GM12878 (cell line): ENCODE data around the gene PDCD1LG2. TPM values are rescaled to one million over a fixed set of nuclear protein-coding genes. Genes with fewer than 3 reads are reported as not detected.

ENCODE experiments used
- CBFB ChIP-seq: IDR thresholded peaks from 2 replicates; pipeline ENCODE4 v1.6.1; 2016; ENCODE audit warnings: antibody characterized with exemption, low read depth
- CTCF ChIP-seq, 3 experiments: IDR thresholded peaks in 2 of 3; conservative IDR thresholded peaks in 1 of 3; 2 replicates each; pipeline ENCODE4 v1.5.1; 2011; ENCODE audit warnings: low read depth in 3 of 3, low read length in 3 of 3, mild to moderate bottlenecking in 3 of 3, control low read depth in 2 of 3, moderate library complexity in 2 of 3, inconsistent platforms in 1 of 3, mixed read lengths in 1 of 3; ENCODE audit not compliant: control insufficient read depth in 2 of 3, insufficient read depth in 1 of 3; ENCODE audit errors: extremely low read depth in 1 of 3
- E2F4 ChIP-seq: IDR thresholded peaks from 2 replicates; pipeline ENCODE4 v1.6.1; 2012; ENCODE audit warnings: low read depth, low read length, improper control_type of control experiment
- FOXK2 ChIP-seq: fragments of 450-650 bp; IDR thresholded peaks from 2 replicates; pipeline ENCODE4 v1.6.1; 2017; ENCODE audit warnings: mild to moderate bottlenecking, moderate library complexity
- JUND ChIP-seq: IDR thresholded peaks from 2 replicates; pipeline ENCODE4 v1.6.1; 2012; ENCODE audit warnings: low read depth, mild to moderate bottlenecking, low read length, improper control_type of control experiment, moderate library complexity
- KAT2A ChIP-seq: conservative IDR thresholded peaks from 2 replicates; pipeline ENCODE4 v1.6.1; 2011; ENCODE audit warnings: low read depth, low read length; ENCODE audit not compliant: control insufficient read depth
- KDM1A ChIP-seq: fragments of 200-600 bp; sonication (generic); IDR thresholded peaks from 2 replicates; pipeline ENCODE4 v1.6.1; 2016; ENCODE audit warnings: borderline replicate concordance
- KLF5 ChIP-seq: fragments of 450-650 bp; IDR thresholded peaks from 2 replicates; pipeline ENCODE4 v1.6.1; 2014; ENCODE audit warnings: mild to moderate bottlenecking; ENCODE audit not compliant: partially characterized antibody
- PML ChIP-seq: IDR thresholded peaks from 2 replicates; pipeline ENCODE4 v1.6.1; 2012; ENCODE audit warnings: low read length, inconsistent platforms
- RAD21 ChIP-seq: IDR thresholded peaks from 2 replicates; pipeline ENCODE4 v1.6.1; 2011; ENCODE audit warnings: mild to moderate bottlenecking, low read depth, low read length, moderate library complexity; ENCODE audit not compliant: insufficient read depth
- RBBP5 ChIP-seq: fragments of 200-600 bp; sonication (generic); conservative IDR thresholded peaks from 2 replicates; pipeline ENCODE4 v1.6.1; 2016
- RELA ChIP-seq: fragments of 450-650 bp; IDR thresholded peaks from 2 replicates; pipeline ENCODE4 v1.8.0; 2014; ENCODE audit warnings: borderline replicate concordance; ENCODE audit not compliant: partially characterized antibody
- REST ChIP-seq: IDR thresholded peaks from 2 replicates; pipeline ENCODE4 v1.6.1; 2012; ENCODE audit warnings: mild to moderate bottlenecking, low read depth, low read length
- SIX5 ChIP-seq: IDR thresholded peaks from 2 replicates; pipeline ENCODE4 v1.6.1; 2011; ENCODE audit warnings: mild to moderate bottlenecking, low read depth, low read length, moderate library complexity; ENCODE audit not compliant: severe bottlenecking
- SKIL ChIP-seq: fragments of 450-650 bp; IDR thresholded peaks from 2 replicates; pipeline ENCODE4 v1.6.1; 2017; ENCODE audit warnings: mild to moderate bottlenecking, low read depth, inconsistent platforms; ENCODE audit not compliant: poor library complexity, severe bottlenecking
- SMAD1 ChIP-seq: fragments of 450-650 bp; IDR thresholded peaks from 2 replicates; pipeline ENCODE4 v1.6.1; 2018; ENCODE audit warnings: mild to moderate bottlenecking, low read depth; ENCODE audit not compliant: partially characterized antibody
- SPI1 ChIP-seq: IDR thresholded peaks from 2 replicates; pipeline ENCODE4 v1.6.1; 2011; ENCODE audit warnings: low read depth, mild to moderate bottlenecking, low read length, moderate library complexity, borderline replicate concordance; ENCODE audit not compliant: insufficient read depth
- ZNF217 ChIP-seq: fragments of 450-650 bp; IDR thresholded peaks from 2 replicates; pipeline ENCODE4 v1.6.1; 2017; ENCODE audit warnings: antibody characterized with exemption, mild to moderate bottlenecking
- ZNF274 ChIP-seq: IDR thresholded peaks from one replicate; pipeline ENCODE4 v1.8.0; 2011; ENCODE audit not compliant: insufficient read length, insufficient read depth
- ZNF622 ChIP-seq: fragments of 450-650 bp; IDR thresholded peaks from 2 replicates; pipeline ENCODE4 v1.6.1; 2017; ENCODE audit warnings: mild to moderate bottlenecking, inconsistent platforms
- polyA plus RNA-seq, 11 experiments: library from polyadenylated mRNA; depleted of rRNA in 4 of 11; unstranded in 6 of 11; stranded (reverse) in 5 of 11; fragments of >200 nt; fragmentation: Nextera tagmentation in 4 of 11; fragmentation: Illumina TruSeq in 1 of 11; extraction: Ambion mirVana in 4 of 11; extraction: Trizol in 1 of 11; gene quantifications; 1 replicate in 1 of 11; 2 replicates in 10 of 11; pipeline versions ENCODE4 v1.2.1 to v1.2.3, GENCODE V29; 2011 to 2016; ENCODE audit warnings: inconsistent platforms in 2 of 11, missing spikeins in 2 of 11, low read depth in 1 of 11
- total RNA-seq, 4 experiments: library from RNA; depleted of rRNA in 3 of 4; stranded (reverse); fragments of >200 nt in 3 of 4; fragmentation: Illumina TruSeq in 1 of 4; extraction: Trizol in 1 of 4; gene quantifications; 2 replicates each; pipeline versions ENCODE4 v1.2.1 to v1.2.3, GENCODE V29; 2013 to 2021
- TF ChIP-seq, protein P1 (sequence below): fragments of 450-650 bp; IDR thresholded peaks from 2 replicates; pipeline ENCODE4 v1.6.1; 2014; ENCODE audit warnings: mild to moderate bottlenecking

The PDCD1LG2 gene
- total and polyA plus RNA-seq, 10 of the 15 experiments (the other 5 are each of a cell fraction or from before 2014, with no cell fraction given): 1.5 to 37.3 (median 3.0) TPM

DNA sequence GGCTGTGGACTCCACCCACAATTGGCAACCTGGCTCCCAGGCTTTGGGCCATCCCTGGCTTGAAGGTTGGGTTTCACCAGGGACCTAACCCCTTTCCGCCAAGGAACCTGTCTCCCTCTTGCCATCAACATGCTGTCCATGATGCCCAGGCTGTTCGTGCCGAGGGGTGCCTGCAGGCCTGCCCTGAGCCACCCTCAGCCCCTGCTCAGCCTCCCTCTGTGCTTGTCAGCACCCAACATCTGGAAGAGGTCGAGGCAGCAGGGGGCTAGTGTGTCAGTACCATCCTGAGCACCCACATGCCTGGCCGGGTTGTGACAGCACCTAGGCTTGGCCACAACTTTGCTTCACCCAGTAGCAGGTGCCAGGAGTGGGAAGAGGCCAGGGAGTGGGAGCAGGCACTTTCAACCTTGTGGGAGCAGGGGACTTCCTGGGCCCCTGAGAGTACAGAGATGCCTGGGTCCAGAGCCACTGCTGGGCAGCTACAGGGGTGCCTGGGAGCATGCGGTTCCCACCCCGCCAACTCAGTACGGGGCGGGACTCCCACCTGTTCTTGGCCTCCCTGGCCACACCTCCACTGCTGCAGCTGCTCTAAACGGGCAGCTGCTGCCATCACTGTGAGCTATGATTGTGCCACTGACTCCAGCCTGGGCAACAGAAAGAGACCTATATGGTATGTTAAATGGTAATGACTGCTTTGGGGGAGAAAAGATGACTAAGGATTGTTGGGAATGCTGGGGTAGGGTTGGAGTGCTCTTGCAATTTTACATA lies 6.3 kb downstream of the PDCD1LG2 start (continued):
- TF ChIP-seq SKIL (no peak), SPI1 (no peak), KDM1A (no peak), KLF5 (peak; percentile 30), E2F4 (no peak), RELA (peak; percentile 72), ZNF622 (no peak), JUND (no peak), SIX5 (no peak), RBBP5 (no peak), PML (no peak), RAD21 (no peak), SMAD1 (peak; percentile 71), REST (no peak), CBFB (no peak), FOXK2 (no peak), KAT2A (no peak), ZNF274 (no peak), ZNF217 (no peak; the same call in 1 of the 2 replicates), CTCF (IDR thresholded peaks at IDR 0.05 in 2 of 3, conservative IDR thresholded peaks at IDR 0.05 in 1 of 3; ENCODE audit: control insufficient read depth in 2 of 3, extremely low read depth in 1 of 3, insufficient read depth in 1 of 3, low read depth in 3 of 3, low read length in 3 of 3) (no peak)
- TF ChIP-seq, protein P1, sequence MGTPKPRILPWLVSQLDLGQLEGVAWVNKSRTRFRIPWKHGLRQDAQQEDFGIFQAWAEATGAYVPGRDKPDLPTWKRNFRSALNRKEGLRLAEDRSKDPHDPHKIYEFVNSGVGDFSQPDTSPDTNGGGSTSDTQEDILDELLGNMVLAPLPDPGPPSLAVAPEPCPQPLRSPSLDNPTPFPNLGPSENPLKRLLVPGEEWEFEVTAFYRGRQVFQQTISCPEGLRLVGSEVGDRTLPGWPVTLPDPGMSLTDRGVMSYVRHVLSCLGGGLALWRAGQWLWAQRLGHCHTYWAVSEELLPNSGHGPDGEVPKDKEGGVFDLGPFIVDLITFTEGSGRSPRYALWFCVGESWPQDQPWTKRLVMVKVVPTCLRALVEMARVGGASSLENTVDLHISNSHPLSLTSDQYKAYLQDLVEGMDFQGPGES: no peak
